ENCODE data around the gene SUPT20HL2.
"Not testable (repeated sequence)": the region's sequence is repeated elsewhere in the genome, so short reads cannot be mapped to it uniquely, and the experiment has no call there.

Gene SUPT20HL2

DNA sequence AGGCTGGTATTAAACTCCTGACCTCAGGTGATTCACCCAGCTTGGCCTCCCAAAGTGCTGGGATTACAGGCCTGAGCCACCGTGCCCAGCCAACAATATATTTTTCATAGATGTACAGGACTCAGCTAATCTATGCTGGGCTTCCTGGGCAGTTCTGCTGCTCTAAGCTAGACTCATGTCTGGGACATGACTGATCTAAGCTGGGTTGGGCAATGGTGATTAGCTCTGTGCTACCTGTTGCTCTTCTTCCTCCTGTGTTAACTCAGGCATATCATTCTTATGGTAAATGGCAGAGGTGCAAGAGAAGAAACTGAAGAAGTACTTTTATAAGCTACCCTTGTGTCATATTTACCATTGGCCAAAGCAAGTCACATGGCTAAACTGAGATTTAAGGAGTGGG lies 11.4 kb upstream of the SUPT20HL2 start:
- Mint-ChIP-seq H3K4me3 (no peak overlapping the region), H3K27ac (no peak overlapping the region), H3K27me3 (peaks cover 6% of the 10 kb centered on the region), H3K9me3 (no peaks in the 10 kb centered on the region), H3K36me3 (no peaks in the 10 kb centered on the region), H3K4me1 (no peaks in the 10 kb centered on the region)
- DNase-seq (ENCODE audit: low spot score in 2 of 2) (no peak), ATAC-seq (ENCODE audit: low read depth) (no peak)

DNA sequence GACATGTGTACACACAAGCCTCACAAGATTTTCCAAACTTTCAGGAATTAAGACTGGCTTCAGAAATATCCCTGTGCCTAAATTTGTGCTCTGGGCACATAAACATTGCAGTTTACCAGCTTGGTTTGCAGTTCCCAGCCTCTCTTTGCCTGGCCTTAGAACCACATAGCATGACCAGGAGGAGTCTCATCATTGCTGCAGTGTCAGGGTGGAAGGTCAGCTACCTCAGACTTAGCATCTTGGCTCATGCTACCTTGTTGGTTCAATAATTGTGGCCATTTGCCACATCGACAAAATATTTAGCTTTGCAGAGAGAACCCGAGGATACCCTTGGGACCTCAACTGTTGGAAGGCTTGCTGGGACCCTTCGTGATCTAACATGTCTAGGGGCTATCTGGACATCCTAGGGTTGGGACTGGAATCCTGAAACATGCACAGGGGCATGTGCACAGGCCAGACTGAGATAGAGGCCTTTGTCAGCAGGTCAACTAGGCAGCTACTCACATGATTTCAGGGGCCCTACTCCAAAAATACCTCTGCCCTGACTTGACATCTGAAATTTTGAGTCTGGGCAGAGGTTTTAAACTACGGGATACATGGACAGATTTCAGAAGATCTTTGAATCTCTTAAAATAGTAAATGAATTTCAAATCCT lies 8.0 kb upstream of the SUPT20HL2 start:
- Mint-ChIP-seq H3K4me3 (no peak overlapping the region), H3K27ac (no peak overlapping the region), H3K4me1 (no peaks in the 10 kb centered on the region), H3K36me3 (no peaks in the 10 kb centered on the region), H3K27me3 (peaks cover 6% of the 10 kb centered on the region), H3K9me3 (no peaks in the 10 kb centered on the region)
- ATAC-seq (ENCODE audit: low read depth) (no peak), DNase-seq (ENCODE audit: low spot score in 2 of 2) (no peak)

DNA sequence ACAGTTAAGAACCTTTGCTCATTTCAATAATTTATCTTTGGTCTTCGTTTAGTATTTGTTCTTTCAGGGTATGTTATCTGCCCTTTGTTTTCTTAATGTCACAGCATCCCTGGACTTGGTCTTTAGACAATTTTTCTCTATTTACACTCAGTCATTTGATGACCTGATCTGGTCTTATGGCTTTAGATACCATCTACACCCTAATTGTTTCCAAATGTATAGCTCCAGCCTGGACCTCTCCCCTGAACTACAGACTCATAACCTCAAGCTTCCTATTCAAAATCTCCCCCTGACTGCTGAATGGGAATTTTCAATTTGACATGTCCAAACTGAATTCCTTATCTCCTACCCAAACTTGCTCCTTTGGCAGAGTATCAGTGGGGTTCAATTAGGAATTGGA lies 3.7 kb upstream of the SUPT20HL2 start:
- no peaks in the 10 kb centered on the region for H3K27me3 Mint-ChIP-seq
- H3K4me3 Mint-ChIP-seq = no peak overlapping the region
- H3K36me3 Mint-ChIP-seq = no peaks in the 10 kb centered on the region
- H3K9me3 Mint-ChIP-seq = no peaks in the 10 kb centered on the region
- ATAC-seq (ENCODE audit: low read depth) = no peak
- no peak overlapping the region for H3K27ac Mint-ChIP-seq
- DNase-seq (ENCODE audit: low spot score in 2 of 2) = no peak
- no peaks in the 10 kb centered on the region for H3K4me1 Mint-ChIP-seq

DNA sequence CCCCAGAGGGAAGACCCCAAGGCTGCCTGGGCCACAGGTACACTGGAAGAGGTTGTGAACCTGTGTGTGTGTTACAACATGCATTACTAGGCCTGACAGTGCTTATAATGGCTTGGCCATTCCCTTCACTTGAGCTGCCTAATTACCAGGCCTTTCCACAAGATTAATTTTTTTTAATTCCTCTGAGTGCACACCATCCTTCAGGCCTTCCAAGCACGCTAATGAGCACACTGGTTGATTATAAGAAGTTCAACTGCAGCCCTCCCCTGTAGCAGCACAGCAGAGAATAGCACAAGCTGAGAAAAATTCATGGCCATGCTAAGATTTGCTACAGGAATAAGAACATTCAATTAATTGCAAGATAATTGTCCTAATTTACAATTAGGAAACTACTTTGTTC lies 2.2 kb upstream of the SUPT20HL2 start:
- H3K4me1 Mint-ChIP-seq = no peaks in the 10 kb centered on the region
- no peaks in the 10 kb centered on the region for H3K27me3 Mint-ChIP-seq
- no peak overlapping the region for H3K27ac Mint-ChIP-seq
- ATAC-seq (ENCODE audit: low read depth) (no peak), DNase-seq (ENCODE audit: low spot score in 2 of 2) (no peak)
- no peaks in the 10 kb centered on the region for H3K9me3 Mint-ChIP-seq
- H3K4me3 Mint-ChIP-seq = no peak overlapping the region
- no peaks in the 10 kb centered on the region for H3K36me3 Mint-ChIP-seq

DNA sequence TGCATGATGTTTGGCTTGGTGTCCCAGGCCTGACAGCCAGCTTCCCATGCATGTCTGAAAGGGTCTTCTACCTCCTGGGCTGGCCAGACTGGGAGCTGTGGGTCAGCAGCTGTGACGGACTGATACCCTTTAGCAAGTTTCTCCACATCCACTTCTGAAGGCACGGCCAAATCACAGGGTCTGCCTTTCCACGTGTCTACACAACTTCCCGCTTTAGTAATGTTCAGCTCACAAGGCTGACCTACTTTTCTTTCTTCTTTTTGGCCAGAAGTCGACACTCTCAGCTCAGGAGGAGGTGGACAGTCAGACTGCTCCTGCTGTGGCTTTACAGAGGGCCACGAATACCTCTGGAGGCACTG lies 1.6 kb downstream of the SUPT20HL2 start:
- DNase-seq (ENCODE audit: low spot score in 2 of 2); H3K4me1 Mint-ChIP-seq; H3K27me3 Mint-ChIP-seq; H3K36me3 Mint-ChIP-seq; H3K27ac Mint-ChIP-seq; H3K9me3 Mint-ChIP-seq; H3K4me3 Mint-ChIP-seq; ATAC-seq (ENCODE audit: low read depth): not testable (repeated sequence)

DNA sequence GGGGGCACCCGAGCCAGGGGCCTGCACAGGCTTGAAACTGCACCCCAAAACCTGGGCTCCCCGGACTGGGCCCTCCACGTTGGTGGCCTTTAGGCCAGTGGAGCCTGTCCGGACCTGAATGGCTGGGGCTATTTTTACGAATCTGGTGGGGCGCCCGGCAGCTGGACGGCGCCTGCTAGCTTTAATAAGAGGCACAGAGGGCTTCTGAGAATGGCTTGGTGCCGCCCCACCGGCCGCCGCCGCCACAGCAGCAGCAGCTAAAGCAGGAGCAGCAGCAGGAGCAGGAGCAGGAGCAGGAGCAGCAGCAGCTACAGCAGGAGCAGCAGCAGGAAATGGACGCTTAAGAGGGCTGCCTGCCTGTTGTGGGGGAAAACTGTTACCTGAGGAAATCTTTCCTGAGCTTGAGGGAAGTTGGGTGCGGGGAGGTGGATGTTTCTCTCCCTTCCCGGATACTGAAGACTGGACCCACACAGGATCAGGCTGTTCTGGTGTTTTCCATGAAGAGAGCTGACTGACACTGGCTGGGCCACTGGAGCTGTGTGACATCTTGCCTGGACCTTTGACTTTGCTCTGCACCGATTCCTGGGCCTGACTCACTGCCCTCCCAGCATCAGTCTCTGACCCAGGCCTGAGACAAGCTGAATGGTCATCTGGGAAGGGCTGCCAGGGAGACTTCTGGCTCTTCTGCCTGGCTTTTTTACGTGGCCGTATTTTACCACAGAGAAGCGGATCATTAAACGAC lies 2.2 kb downstream of the SUPT20HL2 start:
- H3K4me1 Mint-ChIP-seq; DNase-seq (ENCODE audit: low spot score in 2 of 2); H3K27ac Mint-ChIP-seq; H3K9me3 Mint-ChIP-seq; H3K27me3 Mint-ChIP-seq; H3K36me3 Mint-ChIP-seq; H3K4me3 Mint-ChIP-seq; ATAC-seq (ENCODE audit: low read depth): not testable (repeated sequence)

DNA sequence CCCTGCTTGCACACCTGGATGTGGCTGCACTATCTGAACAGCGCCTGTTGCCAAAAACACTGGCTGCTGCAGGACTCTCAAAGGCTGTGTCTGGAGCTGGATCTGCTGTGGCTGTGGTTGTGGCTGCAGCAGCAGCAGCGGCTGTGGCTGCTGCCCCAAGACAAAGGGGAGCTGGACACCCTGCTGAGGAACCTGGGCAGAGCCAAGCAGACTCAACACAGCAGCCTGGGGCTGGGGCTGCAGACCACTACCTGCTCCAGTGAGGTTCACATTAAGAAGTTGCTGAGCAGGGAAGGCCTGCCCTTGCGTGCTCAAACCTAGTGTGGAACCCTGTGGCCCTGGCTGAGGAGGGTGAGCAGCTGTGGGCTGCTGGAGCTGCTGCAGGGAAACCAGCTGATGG lies 3.0 kb downstream of the SUPT20HL2 start:
- not testable (repeated sequence) for H3K4me3 Mint-ChIP-seq, H3K9me3 Mint-ChIP-seq, H3K27me3 Mint-ChIP-seq

DNA sequence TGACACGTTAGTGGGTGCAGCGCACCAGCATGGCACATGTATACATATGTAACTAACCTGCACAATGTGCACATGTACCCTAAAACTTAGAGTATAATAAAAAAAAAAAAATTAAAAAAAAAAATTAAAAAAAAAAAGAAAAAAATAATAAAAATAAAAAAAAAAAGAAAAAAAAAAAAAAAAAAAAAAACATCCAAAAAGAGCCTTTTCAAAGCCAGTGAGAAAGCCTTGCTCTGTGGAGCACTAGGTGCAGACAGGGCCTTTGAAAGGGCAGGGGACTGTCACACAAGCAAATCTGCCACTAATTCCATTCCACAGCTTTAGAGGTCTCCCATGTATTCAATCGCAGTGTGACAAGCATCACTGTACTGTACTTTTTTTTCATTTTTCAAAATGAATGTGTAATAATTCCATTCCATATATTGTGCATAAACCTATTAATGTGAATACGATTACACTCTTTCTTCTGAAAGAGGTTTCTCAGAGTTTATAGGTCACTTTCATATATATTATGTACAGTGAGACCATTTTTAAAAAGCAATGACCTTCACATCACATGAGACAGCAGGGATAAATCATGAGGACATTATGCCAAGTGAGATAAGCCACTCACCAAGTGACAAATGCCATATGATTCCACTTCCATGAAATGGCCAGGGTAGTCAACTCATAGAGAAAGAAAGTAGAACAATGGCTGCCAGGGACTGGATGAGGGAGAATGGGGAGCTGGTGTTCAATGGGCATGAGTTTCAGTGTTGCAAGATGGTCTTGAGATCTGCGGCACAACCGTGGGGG lies 4.1 kb downstream of the SUPT20HL2 start:
- H3K27ac Mint-ChIP-seq; ATAC-seq (ENCODE audit: low read depth): not testable (repeated sequence)

More for the DNA sequence above, 3.0 kb downstream of the SUPT20HL2 start:
- not testable (repeated sequence) for H3K36me3 Mint-ChIP-seq; H3K27ac Mint-ChIP-seq; H3K4me1 Mint-ChIP-seq; ATAC-seq (ENCODE audit: low read depth); DNase-seq (ENCODE audit: low spot score in 2 of 2)

DNA sequence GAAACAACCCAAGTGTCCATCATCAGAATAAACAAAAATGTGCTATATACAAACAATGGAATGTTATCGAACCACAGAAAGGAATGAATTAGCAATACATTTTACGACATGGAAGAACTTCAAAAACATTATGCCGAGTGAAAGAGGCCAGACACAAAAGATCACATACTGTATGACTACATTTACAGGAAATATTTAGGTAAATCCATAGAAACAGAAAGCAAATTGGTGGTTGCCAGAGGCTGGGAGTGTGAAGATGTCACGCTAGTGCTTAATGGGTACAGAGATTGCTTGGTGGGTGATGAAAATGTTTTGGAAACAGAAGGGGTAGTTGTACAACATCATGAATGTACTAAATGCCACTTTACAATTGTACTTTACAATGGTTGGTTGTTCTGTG lies 5.1 kb downstream of the SUPT20HL2 start:
- not testable (repeated sequence) for H3K27me3 Mint-ChIP-seq; H3K4me3 Mint-ChIP-seq; H3K27ac Mint-ChIP-seq; ATAC-seq (ENCODE audit: low read depth); DNase-seq (ENCODE audit: low spot score in 2 of 2); H3K36me3 Mint-ChIP-seq; H3K4me1 Mint-ChIP-seq; H3K9me3 Mint-ChIP-seq

More for the DNA sequence above, 4.1 kb downstream of the SUPT20HL2 start:
- H3K4me1 Mint-ChIP-seq; H3K27me3 Mint-ChIP-seq; H3K9me3 Mint-ChIP-seq; DNase-seq (ENCODE audit: low spot score in 2 of 2); H3K36me3 Mint-ChIP-seq; H3K4me3 Mint-ChIP-seq: not testable (repeated sequence)

DNA sequence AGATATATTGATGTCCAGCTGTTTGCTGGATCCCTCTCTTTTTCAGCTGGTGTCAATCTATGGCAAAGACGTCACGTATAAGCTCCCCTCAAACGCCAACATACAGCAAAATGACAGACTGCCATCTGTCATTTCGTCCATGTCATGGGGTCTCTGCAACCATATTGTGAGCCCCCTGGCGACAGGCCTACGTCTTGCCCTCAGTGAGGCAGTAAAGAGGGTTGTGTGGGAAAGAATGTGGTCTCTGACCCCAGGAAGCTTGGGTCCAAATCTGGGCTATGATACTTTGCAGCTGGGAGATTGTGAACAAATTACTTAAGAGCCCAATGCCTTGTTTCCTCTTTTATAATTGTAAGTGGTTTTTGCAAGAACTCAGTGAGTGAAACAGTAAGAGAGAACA lies 7.4 kb downstream of the SUPT20HL2 start:
- ATAC-seq (ENCODE audit: low read depth) = no peak

DNA sequence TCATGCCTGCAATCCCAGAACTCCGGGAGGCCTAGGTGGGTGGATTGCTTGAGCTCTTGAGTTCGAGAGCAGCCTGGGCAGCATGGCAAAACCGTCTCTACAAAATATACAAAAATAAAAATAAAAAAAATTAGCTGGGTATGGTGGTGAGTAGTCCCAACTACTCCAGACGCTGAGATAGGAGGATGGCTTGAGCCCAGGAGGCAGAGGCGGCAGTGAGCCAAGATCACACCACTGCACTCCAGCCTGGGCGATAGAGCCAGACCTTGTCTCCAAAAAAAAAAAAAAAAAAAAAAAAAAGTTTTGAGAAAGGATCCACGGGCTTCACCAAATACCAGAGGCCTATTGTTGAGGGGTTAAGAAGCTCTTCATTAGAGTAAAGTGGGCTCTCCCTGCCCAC lies 8.0 kb downstream of the SUPT20HL2 start:
- Mint-ChIP-seq H3K27ac (no peak overlapping the region), H3K4me3 (no peak overlapping the region), H3K27me3 (peaks cover 3% of the 10 kb centered on the region), H3K36me3 (no peaks in the 10 kb centered on the region), H3K9me3 (no peaks in the 10 kb centered on the region), H3K4me1 (no peaks in the 10 kb centered on the region)
- ATAC-seq (ENCODE audit: low read depth) (no peak), DNase-seq (ENCODE audit: low spot score in 2 of 2) (no peak)

More for the DNA sequence above, 7.4 kb downstream of the SUPT20HL2 start:
- Mint-ChIP-seq H3K27ac (no peak overlapping the region), H3K4me1 (no peaks in the 10 kb centered on the region), H3K9me3 (no peaks in the 10 kb centered on the region), H3K4me3 (no peak overlapping the region), H3K27me3 (peaks cover 3% of the 10 kb centered on the region), H3K36me3 (no peaks in the 10 kb centered on the region)
- DNase-seq (ENCODE audit: low spot score in 2 of 2) = no peak

DNA sequence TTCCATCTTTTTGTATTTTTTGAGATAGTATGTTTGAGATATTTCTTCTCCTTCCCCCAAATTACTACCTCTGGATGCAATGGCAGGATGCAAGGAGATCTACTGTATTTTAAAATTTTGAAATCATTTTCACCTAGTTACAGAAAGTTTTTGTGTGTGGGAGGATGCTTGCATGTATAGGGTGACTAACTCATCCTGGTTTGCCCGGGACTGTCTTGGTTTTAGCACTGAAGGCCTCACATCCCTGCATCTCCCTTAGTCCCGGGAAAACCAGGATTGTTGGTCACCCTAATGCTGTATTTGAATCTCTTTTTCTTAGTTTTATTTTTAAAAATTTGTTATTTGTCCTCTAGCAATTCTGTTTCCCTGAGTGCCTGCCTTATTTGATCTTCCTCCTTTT lies 12.1 kb downstream of the SUPT20HL2 start:
- H3K9me3 Mint-ChIP-seq = no peaks in the 10 kb centered on the region
- DNase-seq (ENCODE audit: low spot score in 2 of 2) (no peak), ATAC-seq (ENCODE audit: low read depth) (no peak)
- no peaks in the 10 kb centered on the region for H3K4me1 Mint-ChIP-seq
- H3K36me3 Mint-ChIP-seq = no peaks in the 10 kb centered on the region
- H3K27ac Mint-ChIP-seq = no peak overlapping the region
- peaks cover 1% of the 10 kb centered on the region for H3K27me3 Mint-ChIP-seq
- no peak overlapping the region for H3K4me3 Mint-ChIP-seq

DNA sequence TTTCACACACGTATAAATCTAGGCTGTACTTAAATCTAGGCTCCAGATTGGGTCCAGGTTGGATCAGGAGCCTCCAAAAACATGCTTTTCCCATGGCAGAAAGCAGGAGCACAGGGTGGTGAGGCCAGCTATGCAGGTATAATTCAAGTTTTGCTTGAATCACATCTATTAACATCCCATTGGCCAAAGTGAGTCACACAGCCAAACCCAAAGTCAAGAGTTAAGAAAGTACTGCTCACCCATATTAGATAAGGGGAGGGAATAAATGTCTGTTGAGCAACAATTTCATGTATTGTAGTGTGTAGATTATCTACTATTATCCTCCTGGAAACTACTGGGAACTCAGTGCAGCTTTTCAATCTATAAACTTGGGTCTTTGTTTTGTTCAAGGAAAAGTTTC lies 12.8 kb downstream of the SUPT20HL2 start:
- H3K4me1 Mint-ChIP-seq = no peaks in the 10 kb centered on the region
- H3K27ac Mint-ChIP-seq = no peak overlapping the region
- H3K4me3 Mint-ChIP-seq = no peak overlapping the region
- ATAC-seq (ENCODE audit: low read depth) (no peak), DNase-seq (ENCODE audit: low spot score in 2 of 2) (no peak)
- no peaks in the 10 kb centered on the region for H3K36me3 Mint-ChIP-seq
- H3K9me3 Mint-ChIP-seq = no peaks in the 10 kb centered on the region
- peaks cover 1% of the 10 kb centered on the region for H3K27me3 Mint-ChIP-seq

DNA sequence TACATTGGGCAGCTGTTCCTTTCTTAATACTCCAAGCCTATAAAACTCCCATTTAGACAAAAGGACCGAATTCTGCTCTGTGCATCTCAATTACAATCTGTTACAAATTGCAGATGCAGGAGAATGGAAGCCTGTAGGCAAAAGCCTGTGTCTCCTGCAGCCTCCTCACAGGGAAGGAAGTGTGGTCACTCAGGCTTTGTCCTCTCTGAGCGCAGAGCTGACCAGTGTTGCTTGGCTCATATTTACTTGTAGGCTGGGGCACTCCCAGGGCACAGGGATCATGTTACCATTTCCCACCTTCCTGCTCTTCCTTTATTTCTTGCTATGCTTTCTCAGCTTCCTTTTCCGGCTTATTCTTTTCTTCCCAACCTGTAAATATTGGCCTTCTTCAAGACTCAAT lies 15.7 kb downstream of the SUPT20HL2 start:
- Mint-ChIP-seq H3K27ac (no peak overlapping the region), H3K4me1 (no peaks in the 10 kb centered on the region), H3K4me3 (no peak overlapping the region), H3K36me3 (no peaks in the 10 kb centered on the region), H3K27me3 (peaks cover 4% of the 10 kb centered on the region), H3K9me3 (no peaks in the 10 kb centered on the region)
- DNase-seq (ENCODE audit: low spot score in 2 of 2) (no peak), ATAC-seq (ENCODE audit: low read depth) (no peak)

Data from memory B cell (primary cell).